IPS DF 6.9 (cell line): ENCODE results near the gene KRTDAP.

Experiments used
- DNase-seq: peaks from one replicate; pipeline ENCODE4 v3.0.0-alpha.2; 2013; ENCODE audit warnings: low read depth, low spot score
- H3K27ac ChIP-seq: one replicate; pipeline ENCODE4 v1.5.1; 2013; ENCODE audit warnings: low read length, control low read depth
- H3K27me3 ChIP-seq: 2 replicates; pipeline ENCODE4 v1.6.1; 2013; ENCODE audit warnings: mild to moderate bottlenecking, low read length; ENCODE audit not compliant: control insufficient read depth, insufficient read depth
- H3K36me3 ChIP-seq: 2 replicates; pipeline ENCODE4 v1.6.1; 2013; ENCODE audit warnings: low read length; ENCODE audit not compliant: control insufficient read depth, insufficient read depth
- H3K4me1 ChIP-seq: 2 replicates; pipeline ENCODE4 v1.6.1; 2013; ENCODE audit warnings: low read length; ENCODE audit not compliant: control insufficient read depth, insufficient read depth
- H3K4me3 ChIP-seq: 2 replicates; pipeline ENCODE4 v1.5.1; 2013; ENCODE audit warnings: mild to moderate bottlenecking, low read length
- H3K9me3 ChIP-seq: 2 replicates; pipeline ENCODE4 v1.6.1; 2013; ENCODE audit warnings: low read length, inconsistent platforms; ENCODE audit not compliant: control insufficient read depth, insufficient read depth
- WGBS: extraction: QIAGEN DNeasy Blood & Tissue Kit; methylation state at CpG from one replicate; pipeline ENCODE4 v1.1.7; 2013; ENCODE audit warnings: mixed read lengths, missing lambda C conversion rate; ENCODE audit not compliant: insufficient read length, insufficient coverage; 5-methylcytosine and 5-hydroxymethylcytosine counted together

KRTDAP gene

GRCh38 chr19:35455616-35456201, 34.6 kb downstream of the KRTDAP start:
- Histone ChIP-seq H3K4me3 (no peak overlapping the region), H3K36me3 (no peaks in the 10 kb centered on the region), H3K4me1 (no peaks in the 10 kb centered on the region), H3K27me3 (no peaks in the 10 kb centered on the region), H3K9me3 (no peaks in the 10 kb centered on the region), H3K27ac (no peak overlapping the region)
- DNase-seq = no peak
- WGBS = no CpG with 5 or more reads among the region's 3 CpGs

- WGBS = no CpG with 5 or more reads among the region's 2 CpGs
- Histone ChIP-seq H3K4me3 (no peak overlapping the region), H3K9me3 (no peaks in the 10 kb centered on the region), H3K36me3 (no peaks in the 10 kb centered on the region), H3K27me3 (no peaks in the 10 kb centered on the region), H3K27ac (no peak overlapping the region), H3K4me1 (no peaks in the 10 kb centered on the region)
- DNase-seq = no peak
These were observed 35.6 kb downstream of the KRTDAP start for GRCh38 chr19:35454663-35455062.

GRCh38 chr19:35451338-35452096, 38.7 kb downstream of the KRTDAP start:
- no peaks in the 10 kb centered on the region for H3K27me3 ChIP-seq
- WGBS = no CpG with 5 or more reads among the region's 7 CpGs
- no peak for DNase-seq
- no peaks in the 10 kb centered on the region for H3K4me1 ChIP-seq
- no peak overlapping the region for H3K27ac ChIP-seq
- no peak overlapping the region for H3K4me3 ChIP-seq
- no peaks in the 10 kb centered on the region for H3K9me3 ChIP-seq
- no peaks in the 10 kb centered on the region for H3K36me3 ChIP-seq

- no peak overlapping the region for H3K27ac ChIP-seq
- DNase-seq = no peak
- H3K4me3 ChIP-seq = no peak overlapping the region
- WGBS = no CpG with 5 or more reads among the region's 27 CpGs
- H3K9me3 ChIP-seq = no peaks in the 10 kb centered on the region
- H3K27me3 ChIP-seq = no peaks in the 10 kb centered on the region
- H3K4me1 ChIP-seq = no peaks in the 10 kb centered on the region
- no peaks in the 10 kb centered on the region for H3K36me3 ChIP-seq
These were observed 40.8 kb downstream of the KRTDAP start for GRCh38 chr19:35449359-35450043.

- H3K9me3 ChIP-seq = no peaks in the 10 kb centered on the region
- no peak within 1 kb of the TSS for H3K27ac ChIP-seq
- no peak within 1 kb of the TSS for H3K4me3 ChIP-seq
- no peak for DNase-seq
- no peaks in the 10 kb centered on the region for H3K27me3 ChIP-seq
- no peaks in the 10 kb centered on the region for H3K36me3 ChIP-seq
- whole genome bisulfite sequencing = no CpG with 5 or more reads among the region's 12 CpGs
- H3K4me1 ChIP-seq = no peaks in the 10 kb centered on the region
These were observed 42.4 kb downstream of the KRTDAP start, which contains the start of gene FFAR2 for GRCh38 chr19:35447606-35448469. FFAR2 (plus strand) TSS chr19:35448257; CDS start chr19:35449715, 1,458 bp downstream.

- no peak for DNase-seq
- WGBS = 100% methylated on average over 1 of the region's 21 CpGs
These were observed 44.3 kb downstream of the KRTDAP start for GRCh38 chr19:35445826-35446593.

GRCh38 chr19:35444735-35445134, 45.5 kb downstream of the KRTDAP start:
- WGBS = no CpG with 5 or more reads among the region's 1 CpG

More at GRCh38 chr19:35445826-35446593, 44.3 kb downstream of the KRTDAP start:
- Histone ChIP-seq H3K4me3 (no peak overlapping the region), H3K36me3 (no peaks in the 10 kb centered on the region), H3K9me3 (no peaks in the 10 kb centered on the region), H3K27me3 (no peaks in the 10 kb centered on the region), H3K4me1 (no peaks in the 10 kb centered on the region), H3K27ac (no peak overlapping the region)

GRCh38 chr19:35442091-35442490, 48.2 kb downstream of the KRTDAP start:
- H3K4me1 ChIP-seq = no peaks in the 10 kb centered on the region
- no peaks in the 10 kb centered on the region for H3K27me3 ChIP-seq
- H3K9me3 ChIP-seq = no peaks in the 10 kb centered on the region
- WGBS = no CpG with 5 or more reads among the region's 7 CpGs
- H3K4me3 ChIP-seq = no peak overlapping the region
- DNase-seq = no peak
- H3K36me3 ChIP-seq = no peaks in the 10 kb centered on the region
- H3K27ac ChIP-seq = no peak overlapping the region

More at GRCh38 chr19:35444735-35445134, 45.5 kb downstream of the KRTDAP start:
- Histone ChIP-seq H3K9me3 (no peaks in the 10 kb centered on the region), H3K27ac (no peak overlapping the region), H3K4me1 (no peaks in the 10 kb centered on the region), H3K36me3 (no peaks in the 10 kb centered on the region), H3K4me3 (no peak overlapping the region), H3K27me3 (no peaks in the 10 kb centered on the region)
- DNase-seq = no peak

- DNase-seq = no peak
- no peaks in the 10 kb centered on the region for H3K9me3 ChIP-seq
- no CpG with 5 or more reads among the region's 6 CpGs for WGBS
- no peaks in the 10 kb centered on the region for H3K27me3 ChIP-seq
- no peaks in the 10 kb centered on the region for H3K36me3 ChIP-seq
- H3K4me3 ChIP-seq = no peak overlapping the region
- H3K4me1 ChIP-seq = no peaks in the 10 kb centered on the region
- H3K27ac ChIP-seq = no peak overlapping the region
These were observed 50.3 kb downstream of the KRTDAP start for GRCh38 chr19:35439921-35440320.
